WERI-Rb-1 (cell line): ENCODE results near the gene FUZ.

ENCODE experiments used
- DNase-seq: peaks from one replicate; pipeline ENCODE4 v3.0.0-alpha.2; 2020
- H3K27ac ChIP-seq: fragments of 250-450 bp; sonication (Bioruptor Pico); 2 replicates; pipeline ENCODE4 v1.5.1; 2020; ENCODE audit warnings: mild to moderate bottlenecking, moderate library complexity
- H3K27me3 ChIP-seq: fragments of 250-450 bp; sonication (Bioruptor Pico); 2 replicates; pipeline ENCODE4 v1.5.1; 2021; ENCODE audit warnings: mild to moderate bottlenecking, low read depth, moderate library complexity; ENCODE audit not compliant: insufficient read depth, severe bottlenecking
- H3K36me3 ChIP-seq: fragments of 250-450 bp; sonication (Bioruptor Pico); 2 replicates; pipeline ENCODE4 v1.5.1; 2020; ENCODE audit warnings: mild to moderate bottlenecking, moderate library complexity
- H3K4me3 ChIP-seq: 2 replicates; pipeline ENCODE4 v1.5.1; 2011; ENCODE audit warnings: low read depth, mild to moderate bottlenecking, control low read depth, low read length
- H3K9me3 ChIP-seq: fragments of 250-450 bp; sonication (Bioruptor Pico); 2 replicates; pipeline ENCODE4 v1.5.1; 2021; ENCODE audit warnings: mild to moderate bottlenecking, moderate library complexity; ENCODE audit not compliant: severe bottlenecking
- CTCF ChIP-seq: IDR thresholded peaks from 2 replicates; pipeline ENCODE4 v1.5.1; 2011; ENCODE audit warnings: low read depth, mild to moderate bottlenecking, control low read depth, inconsistent platforms, low read length

Gene FUZ

GRCh38 chr19:49791776-49792445 lies 21.2 kb downstream of the FUZ start:
- no peak overlapping the region for H3K27ac ChIP-seq
- no peak for DNase-seq
- H3K36me3 ChIP-seq, result peaks cover 43% of the 10 kb centered on the region
- no peaks in the 10 kb centered on the region for H3K9me3 ChIP-seq
- H3K4me3 ChIP-seq, result no peak overlapping the region
- no peak for TF ChIP-seq CTCF
- no peaks in the 10 kb centered on the region for H3K27me3 ChIP-seq

- TF ChIP-seq CTCF, result no peak
- Histone ChIP-seq H3K27ac (no peak overlapping the region), H3K27me3 (no peaks in the 10 kb centered on the region), H3K36me3 (peaks cover 32% of the 10 kb centered on the region), H3K9me3 (no peaks in the 10 kb centered on the region), H3K4me3 (no peak overlapping the region)
- DNase-seq, result no peak
Measured at GRCh38 chr19:49790866-49791265, 22.2 kb downstream of the FUZ start.

GRCh38 chr19:49788857-49789256 lies 24.2 kb downstream of the FUZ start:
- H3K36me3 ChIP-seq, result peaks cover 29% of the 10 kb centered on the region
- H3K27ac ChIP-seq, result no peak overlapping the region
- no peaks in the 10 kb centered on the region for H3K9me3 ChIP-seq
- no peak overlapping the region for H3K4me3 ChIP-seq
- no peak for TF ChIP-seq CTCF
- no peaks in the 10 kb centered on the region for H3K27me3 ChIP-seq
- DNase-seq, result no peak

- H3K4me3 ChIP-seq, result no peak overlapping the region
- peaks cover 31% of the 10 kb centered on the region for H3K36me3 ChIP-seq
- no peak overlapping the region for H3K27ac ChIP-seq
- DNase-seq, result no peak
- no peaks in the 10 kb centered on the region for H3K9me3 ChIP-seq
- TF ChIP-seq CTCF, result no peak
- no peaks in the 10 kb centered on the region for H3K27me3 ChIP-seq
Measured at GRCh38 chr19:49787746-49788145, 25.3 kb downstream of the FUZ start.

GRCh38 chr19:49786376-49786820 lies 26.7 kb downstream of the FUZ start:
- H3K36me3 ChIP-seq, result peaks cover 29% of the 10 kb centered on the region
- H3K27ac ChIP-seq, result no peak overlapping the region
- no peak overlapping the region for H3K4me3 ChIP-seq
- no peaks in the 10 kb centered on the region for H3K27me3 ChIP-seq
- TF ChIP-seq CTCF, result no peak
- no peaks in the 10 kb centered on the region for H3K9me3 ChIP-seq
- DNase-seq, result no peak

- Histone ChIP-seq H3K27ac (no peak overlapping the region), H3K27me3 (no peaks in the 10 kb centered on the region), H3K36me3 (peaks cover 20% of the 10 kb centered on the region), H3K9me3 (no peaks in the 10 kb centered on the region), H3K4me3 (no peak overlapping the region)
- DNase-seq, result no peak
- no peak for TF ChIP-seq CTCF
Measured at GRCh38 chr19:49782515-49782914, 30.6 kb downstream of the FUZ start.
